Measurements from ENCODE around the gene HPN.
"Not testable (repeated sequence)": the region's sequence is repeated elsewhere in the genome, so short reads cannot be mapped to it uniquely, and the experiment has no call there.

HPN gene

GRCh38 chr19:35028600-35028885 is 13.0 kb upstream of the HPN start:
- FAIRE-seq, result not testable (repeated sequence)

- FAIRE-seq, result not testable (repeated sequence)
Measured at GRCh38 chr19:35029275-35029736, 12.2 kb upstream of the HPN start.

- FAIRE-seq, result no peak
Measured at GRCh38 chr19:35029737-35030256, 11.7 kb upstream of the HPN start.

GRCh38 chr19:35030257-35031071 is 11.1 kb upstream of the HPN start, which contains the start of gene SCN1B:
SCN1B (plus strand) TSS chr19:35030470; CDS start chr19:35030821, 351 bp downstream.
- FAIRE-seq, result no peak

- no peak for FAIRE-seq
Measured at GRCh38 chr19:35031072-35031881, 10.2 kb upstream of the HPN start.

GRCh38 chr19:35032356-35032865 is 9.1 kb upstream of the HPN start:
- no peak for FAIRE-seq

GRCh38 chr19:35033067-35034004 is 8.2 kb upstream of the HPN start:
- no peak for FAIRE-seq

- FAIRE-seq, result no peak
Measured at GRCh38 chr19:35034005-35034502, 7.5 kb upstream of the HPN start.

- no peak for FAIRE-seq
Measured at GRCh38 chr19:35034588-35035382, 6.7 kb upstream of the HPN start.

- no peak for FAIRE-seq
Measured at GRCh38 chr19:35037716-35038622, 3.6 kb upstream of the HPN start.

- FAIRE-seq, result no peak
Measured at GRCh38 chr19:35038623-35039512, 2.7 kb upstream of the HPN start.

- no peak for FAIRE-seq
Measured at GRCh38 chr19:35039881-35040825, 1.4 kb upstream of the HPN start.

- no peak for FAIRE-seq
Measured at GRCh38 chr19:35040826-35041547, 534 bp upstream of the HPN start.

GRCh38 chr19:35042056-35042730 is 672 bp downstream of the HPN start:
- FAIRE-seq, result no peak

- FAIRE-seq, result no peak
Measured at GRCh38 chr19:35042954-35043604, 1.6 kb downstream of the HPN start.

- no peak for FAIRE-seq
Measured at GRCh38 chr19:35043906-35044305, 2.4 kb downstream of the HPN start.
